B cell (primary cell): Measurements from ENCODE around the gene HS3ST2. TPM values are rescaled to one million over a fixed set of nuclear protein-coding genes. Genes with fewer than 3 reads are reported as not detected.

ENCODE experiments used
- ATAC-seq: fragments of 200-7000 bp; cut with Tn5 transposase; one replicate; pipeline ENCODE4 v1.10.0; 2021; ENCODE audit warnings: low read depth, mild to moderate bottlenecking, moderate number of reproducible peaks, moderate library complexity
- CTCF ChIA-PET: fragments of 350-600 bp; sonication (Branson Sonifier 250); formaldehyde crosslinking; loops from one replicate; lab custom pipeline; 2021; ENCODE audit warnings: antibody characterized with exemption, inconsistent platforms; lab: Charles Lee
- POLR2A ChIA-PET: fragments of 350-600 bp; sonication (Branson Sonifier 250); formaldehyde crosslinking; loops from one replicate; lab custom pipeline; 2021; ENCODE audit warnings: antibody characterized with exemption; lab: Charles Lee
- DNase-seq: peaks from one replicate; pipeline ENCODE4 v3.0.0; 2013
- H2AFZ ChIP-seq: 2 replicates; pipeline ENCODE4 v1.6.1; 2012; ENCODE audit warnings: mild to moderate bottlenecking, low read depth, low read length; ENCODE audit not compliant: insufficient read depth, poor library complexity, severe bottlenecking
- H3K27ac ChIP-seq, 2 donors: 1 replicate in 1 of 2; 2 replicates in 1 of 2; pipeline ENCODE4 v1.5.1; 2012 to 2013; ENCODE audit warnings: low read length in 2 of 2, mild to moderate bottlenecking in 2 of 2, moderate library complexity in 1 of 2
- H3K27me3 ChIP-seq, 4 experiments: fragments of 200-600 bp in 1 of 4; sonication (generic) in 1 of 4; replicated peaks in 1 of 4; 1 replicate in 2 of 4; 2 replicates in 2 of 4; pipeline versions ENCODE4 v1.6.1 to v1.7.0; 2013 to 2016; ENCODE audit warnings: low read length in 3 of 4, mild to moderate bottlenecking in 2 of 4, mixed read lengths in 1 of 4, moderate library complexity in 1 of 4; ENCODE audit not compliant: insufficient read depth in 4 of 4, control insufficient read depth in 3 of 4; ENCODE audit errors: control extremely low read depth in 1 of 4
- H3K36me3 ChIP-seq, 2 experiments: replicated peaks in 1 of 2; 1 replicate in 1 of 2; 2 replicates in 1 of 2; pipeline versions ENCODE4 v1.6.1 to v1.7.1; 2013; ENCODE audit warnings: low read length in 1 of 2; ENCODE audit not compliant: insufficient read depth in 2 of 2, control insufficient read depth in 1 of 2; ENCODE audit errors: control extremely low read depth in 1 of 2, extremely low read depth in 1 of 2
- H3K4me1 ChIP-seq, 2 donors: fragments of 200-600 bp in 1 of 2; sonication (generic) in 1 of 2; 1 replicate in 1 of 2; 2 replicates in 1 of 2; pipeline versions ENCODE4 v1.5.1 to v1.6.1; 2013 to 2017; ENCODE audit warnings: low read length in 2 of 2; ENCODE audit not compliant: control insufficient read depth in 2 of 2, insufficient read depth in 2 of 2
- H3K4me2 ChIP-seq: replicated peaks from 2 replicates; pipeline ENCODE3; 2012; ENCODE audit warnings: mild to moderate bottlenecking, low read depth, low read length; ENCODE audit not compliant: poor library complexity, severe bottlenecking
- H3K4me3 ChIP-seq, 5 experiments: fragments of 200-600 bp in 1 of 5; sonication (generic) in 1 of 5; 1 replicate in 3 of 5; 2 replicates in 2 of 5; pipeline versions ENCODE4 v1.5.1 to v1.7.0; 2011 to 2016; ENCODE audit warnings: low read length in 4 of 5, mild to moderate bottlenecking in 4 of 5, low read depth in 2 of 5, control low read depth in 1 of 5, moderate library complexity in 1 of 5; ENCODE audit not compliant: insufficient read depth in 1 of 5; ENCODE audit errors: control extremely low read depth in 1 of 5, extremely low read depth in 1 of 5
- H3K79me2 ChIP-seq: fragments of 200-600 bp; sonication (generic); one replicate; pipeline ENCODE4 v1.6.0; 2016; ENCODE audit warnings: low read length; ENCODE audit not compliant: control insufficient read depth, insufficient read depth
- H3K9ac ChIP-seq: fragments of 200-600 bp; sonication (generic); 2 replicates; pipeline ENCODE4 v1.6.1; 2017; ENCODE audit warnings: mild to moderate bottlenecking, low read length, moderate library complexity
- H3K9me3 ChIP-seq, 3 donors: one replicate each; pipeline versions ENCODE4 v1.6.1 to v1.7.1; 2013; ENCODE audit warnings: low read length in 2 of 3; ENCODE audit not compliant: control insufficient read depth in 2 of 3, insufficient read depth in 1 of 3; ENCODE audit errors: control extremely low read depth in 1 of 3
- H4K20me1 ChIP-seq: 2 replicates; pipeline ENCODE4 v1.6.0; 2012; ENCODE audit warnings: mild to moderate bottlenecking, low read length; ENCODE audit not compliant: insufficient read depth, control insufficient read depth, poor library complexity, severe bottlenecking
- H3K27ac Mint-ChIP-seq: one replicate; pipeline ENCODE4 v1.8.0; 2021; ENCODE audit warnings: mixed read lengths
- H3K27me3 Mint-ChIP-seq: one replicate; pipeline ENCODE4 v1.8.0; 2021; ENCODE audit warnings: mixed read lengths
- H3K4me1 Mint-ChIP-seq: one replicate; pipeline ENCODE4 v1.8.0; 2021; ENCODE audit warnings: mixed read lengths
- H3K4me3 Mint-ChIP-seq: one replicate; pipeline ENCODE4 v1.8.0; 2021; ENCODE audit warnings: mixed read lengths
- H3K9me3 Mint-ChIP-seq: one replicate; pipeline ENCODE4 v1.8.0; 2022; ENCODE audit warnings: mixed read lengths; ENCODE audit not compliant: insufficient read depth
- CTCF ChIP-seq: fragments of 200-600 bp; IDR thresholded peaks from one replicate; pipeline ENCODE4 v1.8.0; 2022; ENCODE audit warnings: antibody characterized with exemption, mild to moderate bottlenecking
- EZH2 ChIP-seq: IDR thresholded peaks from 2 replicates; pipeline ENCODE4 v1.6.1; 2012; ENCODE audit warnings: borderline replicate concordance, low read depth, mild to moderate bottlenecking, moderate library complexity, low read length; ENCODE audit not compliant: insufficient read depth, poor library complexity, severe bottlenecking
- WGBS: methylation state at CpG from one replicate; pipeline ENCODE4 v1.1.5; 2013; ENCODE audit warnings: missing lambda C conversion rate; ENCODE audit not compliant: insufficient coverage; 5-methylcytosine and 5-hydroxymethylcytosine counted together
- intact Hi-C: fragments of 100-400 bp; cut with micrococcal nuclease; formaldehyde crosslinking; loops from one replicate; pipeline ENCODE4 v1.10.0; 2022
- polyA plus RNA-seq: library from polyadenylated mRNA; depleted of rRNA; stranded (reverse); fragments of >200 nt; gene quantifications from 2 replicates; pipeline ENCODE4 v1.2.3, GENCODE V29; 2012
- total RNA-seq, 2 donors: library from RNA; stranded (reverse); fragments of 120-200 nt in 1 of 2; gene quantifications; 1 replicate in 1 of 2; 2 replicates in 1 of 2; pipeline versions ENCODE4 v1.2.3 to v1.2.4, GENCODE V29; 2013 to 2022

Gene HS3ST2
- total and polyA plus RNA-seq, 2 donors (not counting 1 experiment from before 2014, with no cell fraction given): not detected

- H3K4me3 ChIP-seq: no peak overlapping the region
- WGBS: no CpG with 5 or more reads among the region's 12 CpGs
- Mint-ChIP-seq H3K27ac (no peak overlapping the region), H3K9me3 (no peaks in the 10 kb centered on the region), H3K4me3 (no peak overlapping the region), H3K27me3 (peaks cover 17% of the 10 kb centered on the region), H3K4me1 (peaks cover 6% of the 10 kb centered on the region)
- no peak overlapping the region for H3K27ac ChIP-seq
- TF ChIP-seq CTCF: no peak
- no peak for TF ChIP-seq EZH2
- POLR2A ChIA-PET: no interaction called here
- DNase-seq (no peak), ATAC-seq (no peak)
- H3K9me3 ChIP-seq: no peaks in the 10 kb centered on the region
- intact Hi-C loops: no loop called here
- no peaks in the 10 kb centered on the region for H4K20me1 ChIP-seq
- CTCF ChIA-PET: no interaction called here
- H3K4me2 ChIP-seq: no peak overlapping the region
- H3K27me3 ChIP-seq: peaks cover 0 to 6% (median 0%) of the 10 kb centered on the region in 4 experiments
- H3K4me1 ChIP-seq: no peaks in the 10 kb centered on the region
- no peak overlapping the region for H3K9ac ChIP-seq
- H2AFZ ChIP-seq: no peak overlapping the region
- no peaks in the 10 kb centered on the region for H3K79me2 ChIP-seq
- H3K36me3 ChIP-seq: no peaks in the 10 kb centered on the region
Observed at GRCh38 chr16:22857296-22858025, 43.5 kb downstream of the HS3ST2 start.

GRCh38 chr16:22859925-22860324, 46.0 kb downstream of the HS3ST2 start:
- TF ChIP-seq EZH2: no peak
- no peak for TF ChIP-seq CTCF
- Histone ChIP-seq H3K4me3 (no peak overlapping the region), H3K9ac (no peak overlapping the region), H3K27ac (no peak overlapping the region), H3K79me2 (no peaks in the 10 kb centered on the region), H3K4me1 (no peaks in the 10 kb centered on the region), H3K9me3 (no peaks in the 10 kb centered on the region), H3K36me3 (no peaks in the 10 kb centered on the region), H2AFZ (no peak overlapping the region), H3K4me2 (no peak overlapping the region), H3K27me3 (peaks cover 0 to 13% (median 4%) of the 10 kb centered on the region in 4 experiments), H4K20me1 (no peaks in the 10 kb centered on the region)
- H3K4me3 Mint-ChIP-seq: no peak overlapping the region
- DNase-seq (no peak), ATAC-seq (no peak)
- peaks cover 6% of the 10 kb centered on the region for H3K4me1 Mint-ChIP-seq
- intact Hi-C loops: no loop called here
- CTCF ChIA-PET: no interaction called here
- H3K27ac Mint-ChIP-seq: no peak overlapping the region
- no peaks in the 10 kb centered on the region for H3K9me3 Mint-ChIP-seq
- no CpG with 5 or more reads among the region's 4 CpGs for WGBS
- POLR2A ChIA-PET: no interaction called here
- H3K27me3 Mint-ChIP-seq: peaks cover 29% of the 10 kb centered on the region
